ENCODE data around the gene ACSM4. TPM values are rescaled to one million over a fixed set of nuclear protein-coding genes. Genes with fewer than 3 reads are reported as not detected.

Gene ACSM4
- total and polyA plus RNA-seq, 2 donors (not counting 1 experiment from before 2014, with no cell fraction given): not detected

DNA sequence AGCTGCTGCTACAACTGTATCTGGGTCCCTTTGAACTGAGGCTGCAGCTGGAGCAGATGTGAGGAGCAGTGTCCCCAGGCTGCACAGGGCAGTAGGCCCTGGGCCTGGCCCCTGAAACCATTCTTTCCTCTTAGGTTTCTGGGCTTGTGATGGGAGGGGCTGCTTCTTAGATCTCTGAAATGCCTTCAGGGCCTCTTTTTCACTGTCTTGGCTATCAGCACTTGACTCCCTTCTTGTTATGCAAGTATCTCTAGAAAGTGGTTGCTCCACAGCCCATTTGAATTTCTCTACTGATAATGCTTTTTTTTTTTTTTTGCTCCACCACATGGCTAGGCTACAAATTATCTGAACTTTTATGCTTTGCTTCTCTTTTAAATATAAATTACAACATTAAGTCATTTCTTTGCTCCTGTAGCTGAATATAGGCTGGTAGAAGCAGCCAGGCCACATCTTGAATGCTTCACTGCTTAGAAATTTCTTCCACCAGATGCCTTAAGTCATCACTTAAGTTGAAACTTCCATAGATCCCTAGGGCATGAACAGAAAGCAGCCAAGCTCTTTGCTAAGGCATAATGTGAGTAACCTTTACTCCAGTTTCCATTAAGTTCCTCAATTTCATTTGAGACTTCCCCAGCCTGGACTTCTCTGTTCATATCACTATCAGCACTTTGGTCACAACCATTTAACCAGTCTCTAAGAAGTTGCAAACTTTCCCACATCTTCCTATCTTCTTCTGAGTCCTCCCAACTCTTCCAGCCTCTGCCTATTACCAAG, 41.1 kb downstream of the ACSM4 start:
- Histone ChIP-seq H3K27ac (ENCODE audit: low read length in 2 of 2) (no peak overlapping the region), H3K4me3 (ENCODE audit: control extremely low read depth in 1 of 5, extremely low read depth in 1 of 5, insufficient read depth in 1 of 5, low read depth in 2 of 5, low read length in 4 of 5) (no peak overlapping the region), H3K4me1 (ENCODE audit: control insufficient read depth in 2 of 2, insufficient read depth in 2 of 2, low read length in 2 of 2) (no peaks in the 10 kb centered on the region), H3K27me3 (replicated peaks in 1 of 4; ENCODE audit: control extremely low read depth in 1 of 4, control insufficient read depth in 3 of 4, insufficient read depth in 4 of 4, low read length in 3 of 4) (no peaks in the 10 kb centered on the region), H3K4me2 (replicated peaks; ENCODE audit: low read depth, low read length, poor library complexity, severe bottlenecking) (no peak overlapping the region), H2AFZ (ENCODE audit: insufficient read depth, low read depth, low read length, poor library complexity, severe bottlenecking) (no peak overlapping the region), H3K9me3 (ENCODE audit: control extremely low read depth in 1 of 3, control insufficient read depth in 2 of 3, insufficient read depth in 1 of 3, low read length in 2 of 3) (peaks cover 0 to 11% (median 0%) of the 10 kb centered on the region in 3 donors), H4K20me1 (ENCODE audit: control insufficient read depth, insufficient read depth, low read length, poor library complexity, severe bottlenecking) (no peaks in the 10 kb centered on the region), H3K36me3 (replicated peaks in 1 of 2; ENCODE audit: control extremely low read depth in 1 of 2, control insufficient read depth in 1 of 2, extremely low read depth in 1 of 2, insufficient read depth in 2 of 2, low read length in 1 of 2) (no peaks in the 10 kb centered on the region), H3K79me2 (ENCODE audit: control insufficient read depth, insufficient read depth, low read length) (no peaks in the 10 kb centered on the region), H3K9ac (ENCODE audit: low read length) (no peak overlapping the region)
- no peak overlapping the region for H3K4me3 Mint-ChIP-seq
- no peak for DNase-seq
- H3K4me1 Mint-ChIP-seq: no peaks in the 10 kb centered on the region
- intact Hi-C loops (cut with micrococcal nuclease): no loop called here
- no peak for ATAC-seq (ENCODE audit: low read depth)
- ChIA-PET CTCF (no interaction called here), POLR2A (no interaction called here)
- H3K9me3 Mint-ChIP-seq (ENCODE audit: insufficient read depth): no peaks in the 10 kb centered on the region
- TF ChIP-seq, protein P1, sequence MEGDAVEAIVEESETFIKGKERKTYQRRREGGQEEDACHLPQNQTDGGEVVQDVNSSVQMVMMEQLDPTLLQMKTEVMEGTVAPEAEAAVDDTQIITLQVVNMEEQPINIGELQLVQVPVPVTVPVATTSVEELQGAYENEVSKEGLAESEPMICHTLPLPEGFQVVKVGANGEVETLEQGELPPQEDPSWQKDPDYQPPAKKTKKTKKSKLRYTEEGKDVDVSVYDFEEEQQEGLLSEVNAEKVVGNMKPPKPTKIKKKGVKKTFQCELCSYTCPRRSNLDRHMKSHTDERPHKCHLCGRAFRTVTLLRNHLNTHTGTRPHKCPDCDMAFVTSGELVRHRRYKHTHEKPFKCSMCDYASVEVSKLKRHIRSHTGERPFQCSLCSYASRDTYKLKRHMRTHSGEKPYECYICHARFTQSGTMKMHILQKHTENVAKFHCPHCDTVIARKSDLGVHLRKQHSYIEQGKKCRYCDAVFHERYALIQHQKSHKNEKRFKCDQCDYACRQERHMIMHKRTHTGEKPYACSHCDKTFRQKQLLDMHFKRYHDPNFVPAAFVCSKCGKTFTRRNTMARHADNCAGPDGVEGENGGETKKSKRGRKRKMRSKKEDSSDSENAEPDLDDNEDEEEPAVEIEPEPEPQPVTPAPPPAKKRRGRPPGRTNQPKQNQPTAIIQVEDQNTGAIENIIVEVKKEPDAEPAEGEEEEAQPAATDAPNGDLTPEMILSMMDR (IDR thresholded peaks at IDR 0.05): no peak
- no peak for TF ChIP-seq EZH2 (IDR thresholded peaks at IDR 0.05; ENCODE audit: borderline replicate concordance, insufficient read depth, low read depth, low read length, poor library complexity, severe bottlenecking)
- no peak overlapping the region for H3K27ac Mint-ChIP-seq
- H3K27me3 Mint-ChIP-seq: peaks cover 5% of the 10 kb centered on the region

DNA sequence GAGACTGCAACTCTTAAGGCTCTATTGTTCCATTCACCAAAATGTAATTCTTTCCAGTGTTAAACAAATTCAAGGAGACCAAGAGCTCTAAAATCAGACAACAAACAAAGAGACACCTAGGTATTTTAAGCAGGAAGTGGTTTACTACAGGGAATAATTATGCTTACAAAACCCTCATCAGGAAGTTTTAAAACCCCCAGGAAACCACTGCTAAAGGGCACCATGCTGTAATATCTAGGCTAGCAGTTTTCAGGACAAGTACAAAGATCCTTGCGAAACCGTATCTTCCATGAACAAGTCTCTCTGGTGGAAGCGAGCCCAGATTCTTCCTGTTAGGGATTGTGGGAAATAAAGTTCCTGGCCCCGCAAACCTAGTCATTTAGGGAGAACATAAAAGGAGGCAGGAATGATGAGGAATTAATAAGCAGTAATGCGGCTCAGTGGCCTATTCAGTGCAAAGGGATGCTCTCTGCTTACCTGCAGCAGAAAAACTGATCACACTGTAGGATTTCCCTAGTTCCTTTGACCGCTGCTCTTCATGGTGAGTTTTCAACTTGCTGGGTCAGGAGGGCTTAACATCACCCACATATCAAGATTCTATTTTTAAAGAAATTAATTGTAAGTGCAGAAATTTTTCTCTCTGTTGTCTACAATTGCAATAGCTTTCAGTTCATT, 42.8 kb downstream of the ACSM4 start:
- H2AFZ ChIP-seq (ENCODE audit: insufficient read depth, low read depth, low read length, poor library complexity, severe bottlenecking): no peak overlapping the region
- no peak overlapping the region for H3K4me2 ChIP-seq (replicated peaks; ENCODE audit: low read depth, low read length, poor library complexity, severe bottlenecking)
- ChIA-PET POLR2A (no interaction called here), CTCF (no interaction called here)
- TF ChIP-seq, protein P1 (IDR thresholded peaks at IDR 0.05): no peak
- no peak for TF ChIP-seq EZH2 (IDR thresholded peaks at IDR 0.05; ENCODE audit: borderline replicate concordance, insufficient read depth, low read depth, low read length, poor library complexity, severe bottlenecking)
- no peaks in the 10 kb centered on the region for H3K36me3 ChIP-seq (replicated peaks in 1 of 2; ENCODE audit: control extremely low read depth in 1 of 2, control insufficient read depth in 1 of 2, extremely low read depth in 1 of 2, insufficient read depth in 2 of 2, low read length in 1 of 2)
- no peaks in the 10 kb centered on the region for H4K20me1 ChIP-seq (ENCODE audit: control insufficient read depth, insufficient read depth, low read length, poor library complexity, severe bottlenecking)
- H3K4me3 ChIP-seq (ENCODE audit: control extremely low read depth in 1 of 5, extremely low read depth in 1 of 5, insufficient read depth in 1 of 5, low read depth in 2 of 5, low read length in 4 of 5): no peak overlapping the region
- DNase-seq: no peak
- H3K27me3 ChIP-seq (replicated peaks in 1 of 4; ENCODE audit: control extremely low read depth in 1 of 4, control insufficient read depth in 3 of 4, insufficient read depth in 4 of 4, low read length in 3 of 4): no peaks in the 10 kb centered on the region
- Mint-ChIP-seq H3K27me3 (peaks cover 7% of the 10 kb centered on the region), H3K4me1 (no peaks in the 10 kb centered on the region), H3K4me3 (no peak overlapping the region), H3K27ac (no peak overlapping the region), H3K9me3 (ENCODE audit: insufficient read depth) (no peaks in the 10 kb centered on the region)
- ATAC-seq (ENCODE audit: low read depth): no peak
- no peaks in the 10 kb centered on the region for H3K4me1 ChIP-seq (ENCODE audit: control insufficient read depth in 2 of 2, insufficient read depth in 2 of 2, low read length in 2 of 2)
- WGBS (ENCODE audit: insufficient coverage): 57% methylated on average over 4 of the region's 6 CpGs
- H3K9me3 ChIP-seq (ENCODE audit: control extremely low read depth in 1 of 3, control insufficient read depth in 2 of 3, insufficient read depth in 1 of 3, low read length in 2 of 3): peaks cover 0 to 11% (median 0%) of the 10 kb centered on the region in 3 donors
- H3K9ac ChIP-seq (ENCODE audit: low read length): no peak overlapping the region
- no peak overlapping the region for H3K27ac ChIP-seq (ENCODE audit: low read length in 2 of 2)
- intact Hi-C loops (cut with micrococcal nuclease): no loop called here
- H3K79me2 ChIP-seq (ENCODE audit: control insufficient read depth, insufficient read depth, low read length): no peaks in the 10 kb centered on the region
